Measurements from ENCODE around the gene SPECC1L. TPM values are rescaled to one million over a fixed set of nuclear protein-coding genes. Genes with fewer than 3 reads are reported as not detected.

SPECC1L gene
- total RNA-seq, 1 donor from 2014 or later: 25.0 TPM

GRCh38 chr22:24422102-24422665, 151.6 kb downstream of the SPECC1L start:
- no peaks in the 10 kb centered on the region for H3K36me3 ChIP-seq (ENCODE audit: control insufficient read depth, insufficient read depth, low read length)
- peaks cover 22% of the 10 kb centered on the region for H3K27me3 ChIP-seq (ENCODE audit: control insufficient read depth, insufficient read depth, low read length)
- no peak for DNase-seq (ENCODE audit: low read depth)
- TF ChIP-seq, protein P1, sequence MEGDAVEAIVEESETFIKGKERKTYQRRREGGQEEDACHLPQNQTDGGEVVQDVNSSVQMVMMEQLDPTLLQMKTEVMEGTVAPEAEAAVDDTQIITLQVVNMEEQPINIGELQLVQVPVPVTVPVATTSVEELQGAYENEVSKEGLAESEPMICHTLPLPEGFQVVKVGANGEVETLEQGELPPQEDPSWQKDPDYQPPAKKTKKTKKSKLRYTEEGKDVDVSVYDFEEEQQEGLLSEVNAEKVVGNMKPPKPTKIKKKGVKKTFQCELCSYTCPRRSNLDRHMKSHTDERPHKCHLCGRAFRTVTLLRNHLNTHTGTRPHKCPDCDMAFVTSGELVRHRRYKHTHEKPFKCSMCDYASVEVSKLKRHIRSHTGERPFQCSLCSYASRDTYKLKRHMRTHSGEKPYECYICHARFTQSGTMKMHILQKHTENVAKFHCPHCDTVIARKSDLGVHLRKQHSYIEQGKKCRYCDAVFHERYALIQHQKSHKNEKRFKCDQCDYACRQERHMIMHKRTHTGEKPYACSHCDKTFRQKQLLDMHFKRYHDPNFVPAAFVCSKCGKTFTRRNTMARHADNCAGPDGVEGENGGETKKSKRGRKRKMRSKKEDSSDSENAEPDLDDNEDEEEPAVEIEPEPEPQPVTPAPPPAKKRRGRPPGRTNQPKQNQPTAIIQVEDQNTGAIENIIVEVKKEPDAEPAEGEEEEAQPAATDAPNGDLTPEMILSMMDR (IDR thresholded peaks at IDR 0.05; ENCODE audit: insufficient read depth, low read length, severe bottlenecking): no peak
- no peak overlapping the region for H3K4me3 ChIP-seq (ENCODE audit: low read depth, low read length)
- no peak for FAIRE-seq

DNA sequence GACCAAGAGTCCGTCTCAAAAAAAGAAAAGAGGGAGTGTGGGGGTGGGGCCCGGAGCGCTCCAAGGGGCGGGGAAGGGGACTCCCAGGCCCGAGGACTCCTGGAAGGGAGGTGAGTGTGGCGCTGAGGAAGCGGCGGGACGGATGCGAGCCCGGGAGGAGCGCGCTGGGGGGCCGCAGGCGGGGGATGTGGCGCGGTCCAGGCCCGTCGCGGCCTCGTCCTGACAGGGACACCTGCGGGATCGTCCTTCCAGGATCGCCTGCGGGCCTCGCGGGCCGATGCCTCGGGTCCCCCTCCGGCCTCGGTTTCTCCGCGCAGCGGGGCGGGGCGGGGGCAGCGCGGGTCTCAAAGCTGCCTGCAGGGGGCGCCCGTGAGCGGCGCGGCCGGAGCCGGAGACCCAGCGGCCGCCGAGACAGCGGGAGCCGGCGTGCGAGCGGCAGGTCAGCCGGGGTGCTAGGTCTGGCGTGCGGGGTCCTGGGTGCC, 152.9 kb downstream of the SPECC1L start:
- FAIRE-seq (no peak), DNase-seq (ENCODE audit: low read depth) (no peak)
- TF ChIP-seq, protein P1 (IDR thresholded peaks at IDR 0.05; ENCODE audit: insufficient read depth, low read length, severe bottlenecking): peak; percentile 64
- H3K36me3 ChIP-seq (ENCODE audit: control insufficient read depth, insufficient read depth, low read length): no peaks in the 10 kb centered on the region
- peaks cover 22% of the 10 kb centered on the region for H3K27me3 ChIP-seq (ENCODE audit: control insufficient read depth, insufficient read depth, low read length)
- peak overlapping the region; percentile 42 for H3K4me3 ChIP-seq (ENCODE audit: low read depth, low read length)

GRCh38 chr22:24424001-24424900, 153.6 kb downstream of the SPECC1L start:
- FAIRE-seq: no peak
- peaks cover 22% of the 10 kb centered on the region for H3K27me3 ChIP-seq (ENCODE audit: control insufficient read depth, insufficient read depth, low read length)
- DNase-seq (ENCODE audit: low read depth): no peak

GRCh38 chr22:24424901-24425775, 154.5 kb downstream of the SPECC1L start:
- no peak for FAIRE-seq
- Histone ChIP-seq H3K36me3 (ENCODE audit: control insufficient read depth, insufficient read depth, low read length) (no peaks in the 10 kb centered on the region), H3K4me3 (ENCODE audit: low read depth, low read length) (no peak overlapping the region), H3K27me3 (ENCODE audit: control insufficient read depth, insufficient read depth, low read length) (peaks cover 22% of the 10 kb centered on the region)
- no peak for DNase-seq (ENCODE audit: low read depth)
- TF ChIP-seq, protein P1 (IDR thresholded peaks at IDR 0.05; ENCODE audit: insufficient read depth, low read length, severe bottlenecking): no peak

More at GRCh38 chr22:24424001-24424900, 153.6 kb downstream of the SPECC1L start:
- Histone ChIP-seq H3K4me3 (ENCODE audit: low read depth, low read length) (peak overlapping the region; percentile 42), H3K36me3 (ENCODE audit: control insufficient read depth, insufficient read depth, low read length) (no peaks in the 10 kb centered on the region)
- TF ChIP-seq, protein P1 (IDR thresholded peaks at IDR 0.05; ENCODE audit: insufficient read depth, low read length, severe bottlenecking): no peak

- DNase-seq (ENCODE audit: low read depth) (no peak), FAIRE-seq (no peak)
- no peak overlapping the region for H3K4me3 ChIP-seq (ENCODE audit: low read depth, low read length)
- TF ChIP-seq, protein P1 (IDR thresholded peaks at IDR 0.05; ENCODE audit: insufficient read depth, low read length, severe bottlenecking): no peak
- no peaks in the 10 kb centered on the region for H3K36me3 ChIP-seq (ENCODE audit: control insufficient read depth, insufficient read depth, low read length)
- peaks cover 22% of the 10 kb centered on the region for H3K27me3 ChIP-seq (ENCODE audit: control insufficient read depth, insufficient read depth, low read length)
Observed at GRCh38 chr22:24426436-24426835, 155.8 kb downstream of the SPECC1L start.

All from bronchial epithelial cell (primary cell).